Measurements from ENCODE around the gene TSPO2.

DNA sequence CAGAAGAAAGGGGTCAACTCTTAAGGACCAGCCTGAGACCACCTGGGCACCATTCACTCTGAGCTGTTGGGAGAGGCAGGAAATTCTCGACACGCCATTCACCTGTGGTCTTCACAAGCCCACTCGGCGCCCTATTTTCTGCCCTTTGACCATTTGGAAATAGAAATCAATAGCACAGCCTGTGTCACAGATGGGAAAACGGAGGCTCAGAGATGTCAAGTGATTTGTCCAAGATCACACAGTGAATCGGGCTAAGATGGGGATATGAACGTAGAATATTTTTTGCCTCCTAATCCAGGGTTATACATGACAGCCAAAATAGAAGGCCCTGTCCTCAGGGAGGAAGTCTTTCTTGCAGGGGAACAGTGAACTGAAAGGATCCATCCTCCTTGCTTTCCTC lies 7.7 kb downstream of the TSPO2 start:
- TF ChIP-seq RARB (CRISPR knock-in tag; IDR thresholded peaks at IDR 0.05) = no peak
- TF ChIP-seq, protein P1, sequence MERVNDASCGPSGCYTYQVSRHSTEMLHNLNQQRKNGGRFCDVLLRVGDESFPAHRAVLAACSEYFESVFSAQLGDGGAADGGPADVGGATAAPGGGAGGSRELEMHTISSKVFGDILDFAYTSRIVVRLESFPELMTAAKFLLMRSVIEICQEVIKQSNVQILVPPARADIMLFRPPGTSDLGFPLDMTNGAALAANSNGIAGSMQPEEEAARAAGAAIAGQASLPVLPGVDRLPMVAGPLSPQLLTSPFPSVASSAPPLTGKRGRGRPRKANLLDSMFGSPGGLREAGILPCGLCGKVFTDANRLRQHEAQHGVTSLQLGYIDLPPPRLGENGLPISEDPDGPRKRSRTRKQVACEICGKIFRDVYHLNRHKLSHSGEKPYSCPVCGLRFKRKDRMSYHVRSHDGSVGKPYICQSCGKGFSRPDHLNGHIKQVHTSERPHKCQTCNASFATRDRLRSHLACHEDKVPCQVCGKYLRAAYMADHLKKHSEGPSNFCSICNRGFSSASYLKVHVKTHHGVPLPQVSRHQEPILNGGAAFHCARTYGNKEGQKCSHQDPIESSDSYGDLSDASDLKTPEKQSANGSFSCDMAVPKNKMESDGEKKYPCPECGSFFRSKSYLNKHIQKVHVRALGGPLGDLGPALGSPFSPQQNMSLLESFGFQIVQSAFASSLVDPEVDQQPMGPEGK (CRISPR knock-in tag; IDR thresholded peaks at IDR 0.05; ENCODE audit: borderline replicate concordance) = no peak
- no peak for TF ChIP-seq ZFP30 (CRISPR knock-in tag; IDR thresholded peaks at IDR 0.05)
- no peak for TF ChIP-seq ESRRG (CRISPR knock-in tag; IDR thresholded peaks at IDR 0.05)
- TF ChIP-seq TCF4 (CRISPR knock-in tag; IDR thresholded peaks at IDR 0.05; ENCODE audit: borderline replicate concordance) = no peak
- TF ChIP-seq, protein P2, sequence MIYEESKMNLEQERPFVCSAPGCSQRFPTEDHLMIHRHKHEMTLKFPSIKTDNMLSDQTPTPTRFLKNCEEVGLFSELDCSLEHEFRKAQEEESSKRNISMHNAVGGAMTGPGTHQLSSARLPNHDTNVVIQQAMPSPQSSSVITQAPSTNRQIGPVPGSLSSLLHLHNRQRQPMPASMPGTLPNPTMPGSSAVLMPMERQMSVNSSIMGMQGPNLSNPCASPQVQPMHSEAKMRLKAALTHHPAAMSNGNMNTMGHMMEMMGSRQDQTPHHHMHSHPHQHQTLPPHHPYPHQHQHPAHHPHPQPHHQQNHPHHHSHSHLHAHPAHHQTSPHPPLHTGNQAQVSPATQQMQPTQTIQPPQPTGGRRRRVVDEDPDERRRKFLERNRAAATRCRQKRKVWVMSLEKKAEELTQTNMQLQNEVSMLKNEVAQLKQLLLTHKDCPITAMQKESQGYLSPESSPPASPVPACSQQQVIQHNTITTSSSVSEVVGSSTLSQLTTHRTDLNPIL (CRISPR knock-in tag; IDR thresholded peaks at IDR 0.05; ENCODE audit: low read depth) = no peak
- no peak for TF ChIP-seq ZNF70 (CRISPR knock-in tag; IDR thresholded peaks at IDR 0.05)
- TF ChIP-seq ZC3H10 (CRISPR knock-in tag; IDR thresholded peaks at IDR 0.05) = no peak
- TF ChIP-seq PPARA (CRISPR knock-in tag; IDR thresholded peaks at IDR 0.05; ENCODE audit: borderline replicate concordance) = no peak
